Subcutaneous abdominal adipose tissue (tissue), 5 donors: Measurements from ENCODE around the gene FAM50A.

Experiments
- H3K27ac ChIP-seq: one replicate; pipeline ENCODE4 v1.7.0; 2013; ENCODE audit warnings: low read depth, mild to moderate bottlenecking, inconsistent platforms, low read length, moderate library complexity
- H3K27me3 ChIP-seq, 5 donors: one replicate each; pipeline ENCODE4 v1.7.0; 2013; ENCODE audit warnings: low read length in 5 of 5, inconsistent platforms in 1 of 5; ENCODE audit not compliant: control insufficient read depth in 5 of 5, insufficient read depth in 4 of 5
- H3K36me3 ChIP-seq, 5 donors: one replicate each; pipeline ENCODE4 v1.7.0; 2013; ENCODE audit warnings: low read length in 5 of 5; ENCODE audit not compliant: control insufficient read depth in 5 of 5, insufficient read depth in 5 of 5
- H3K4me1 ChIP-seq, 5 donors: one replicate each; pipeline ENCODE4 v1.7.0; 2013; ENCODE audit warnings: low read length in 5 of 5, mild to moderate bottlenecking in 3 of 5, moderate library complexity in 1 of 5; ENCODE audit not compliant: control insufficient read depth in 5 of 5, insufficient read depth in 5 of 5
- H3K4me3 ChIP-seq, 5 donors: one replicate each; pipeline ENCODE4 v1.7.0; 2013; ENCODE audit warnings: low read length in 5 of 5, low read depth in 1 of 5
- H3K9ac ChIP-seq, 5 donors: one replicate each; pipeline ENCODE4 v1.7.0; 2013; ENCODE audit warnings: low read length in 5 of 5, mild to moderate bottlenecking in 4 of 5, moderate library complexity in 3 of 5
- H3K9me3 ChIP-seq, 5 donors: one replicate each; pipeline ENCODE4 v1.7.0; 2013; ENCODE audit warnings: low read length in 5 of 5; ENCODE audit not compliant: control insufficient read depth in 5 of 5
- donor health status: healthy.
- donor health status: healthy.
- donor health status: healthy.
- donor health status: healthy.
- donor health status: healthy.

The FAM50A gene

DNA sequence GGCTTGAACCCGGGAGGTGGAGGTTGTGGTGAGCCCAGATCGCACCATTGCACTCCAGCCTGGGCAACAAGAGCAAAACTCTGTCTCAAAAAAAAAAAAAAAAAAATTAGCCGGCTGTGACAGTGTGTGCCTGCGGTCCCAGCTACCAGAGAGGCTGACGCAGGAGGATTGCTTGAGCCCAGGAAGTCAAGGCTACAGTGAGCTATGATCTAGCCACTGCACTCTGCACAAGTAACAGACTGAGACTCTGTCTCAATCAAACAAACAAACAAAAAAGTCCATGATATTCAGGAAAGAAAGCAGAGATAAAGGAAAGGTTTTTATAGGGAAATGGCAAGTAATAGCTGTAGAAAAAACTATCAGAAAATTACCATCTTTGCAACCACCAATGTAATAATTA, 37.3 kb downstream of the FAM50A start:
- Histone ChIP-seq H3K36me3 (peaks cover 0 to 11% (median 6%) of the 10 kb centered on the region in 5 donors), H3K27me3 (peaks cover 0 to 13% (median 6%) of the 10 kb centered on the region in 5 donors), H3K4me3 (no peak overlapping the region), H3K9ac (no peak overlapping the region), H3K27ac (no peak overlapping the region), H3K4me1 (peaks cover 0 to 30% (median 23%) of the 10 kb centered on the region in 5 donors), H3K9me3 (peaks cover 0 to 3% (median 0%) of the 10 kb centered on the region in 5 donors)

DNA sequence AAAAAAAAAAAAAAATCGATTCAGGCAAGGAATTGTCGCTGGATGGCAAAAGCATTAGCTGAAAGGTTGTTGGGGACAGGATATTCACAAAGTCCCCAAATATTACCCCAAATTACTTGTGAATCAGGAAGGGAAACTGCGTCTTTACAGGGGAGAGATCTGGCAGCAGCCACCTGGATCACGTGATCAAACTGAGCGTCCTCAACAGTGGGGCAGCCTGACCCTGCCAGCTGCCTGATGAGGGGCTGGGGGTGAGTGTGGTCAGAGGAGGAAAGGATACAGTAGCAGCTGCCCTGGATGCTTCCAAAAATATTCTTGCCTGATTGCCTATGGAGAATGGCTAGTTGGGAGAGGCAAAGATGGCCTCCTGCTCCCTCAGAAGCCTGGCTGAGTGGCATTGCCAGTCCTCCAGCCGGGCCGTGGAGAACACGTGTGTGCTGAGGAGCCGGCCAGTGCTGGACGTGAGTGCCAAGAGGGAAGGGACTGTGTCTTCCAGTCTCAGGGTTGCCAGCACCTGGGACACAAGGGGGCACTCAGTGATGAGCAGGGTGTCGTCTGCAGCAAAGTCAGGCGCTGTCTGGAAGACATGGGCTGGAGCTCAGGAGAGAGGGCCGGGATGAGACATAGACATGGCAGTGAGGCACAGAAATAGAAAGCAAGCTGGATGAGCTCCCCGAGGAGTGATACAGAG, 38.1 kb downstream of the FAM50A start:
- Histone ChIP-seq H3K27ac (no peak overlapping the region), H3K36me3 (peaks cover 0 to 11% (median 6%) of the 10 kb centered on the region in 5 donors), H3K27me3 (peaks cover 0 to 10% (median 3%) of the 10 kb centered on the region in 5 donors), H3K4me1 (peaks cover 0 to 34% (median 26%) of the 10 kb centered on the region in 5 donors), H3K9ac (no peak overlapping the region), H3K9me3 (peaks cover 0 to 3% (median 0%) of the 10 kb centered on the region in 5 donors), H3K4me3 (no peak overlapping the region)

DNA sequence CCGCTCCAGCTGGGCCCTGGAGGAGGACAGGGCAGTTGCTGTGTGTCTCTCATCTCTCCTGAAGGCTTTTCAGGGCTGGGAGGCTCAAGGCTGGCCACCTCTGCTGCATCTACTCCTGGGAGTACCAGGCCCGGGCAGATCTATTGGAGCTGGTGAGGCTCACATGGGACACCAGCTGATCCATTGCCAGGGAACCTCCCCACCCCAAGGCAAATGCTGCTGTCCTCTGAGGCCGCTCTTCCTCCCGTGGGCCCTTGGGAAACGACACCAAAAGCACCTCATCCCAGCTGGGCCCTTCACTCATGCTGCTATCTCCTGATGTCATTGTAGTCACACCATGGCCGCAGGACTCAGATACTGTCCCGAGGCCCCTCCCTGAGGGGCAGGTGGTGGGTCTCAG, 38.8 kb downstream of the FAM50A start:
- peaks cover 0 to 11% (median 5%) of the 10 kb centered on the region in 5 donors for H3K27me3 ChIP-seq
- H3K27ac ChIP-seq: no peak overlapping the region
- H3K4me1 ChIP-seq: peaks cover 0 to 40% (median 28%) of the 10 kb centered on the region in 5 donors
- H3K9me3 ChIP-seq: peaks cover 0 to 3% (median 0%) of the 10 kb centered on the region in 5 donors
- H3K36me3 ChIP-seq: peaks cover 0 to 16% (median 6%) of the 10 kb centered on the region in 5 donors
- H3K4me3 ChIP-seq: no peak overlapping the region
- H3K9ac ChIP-seq: no peak overlapping the region

DNA sequence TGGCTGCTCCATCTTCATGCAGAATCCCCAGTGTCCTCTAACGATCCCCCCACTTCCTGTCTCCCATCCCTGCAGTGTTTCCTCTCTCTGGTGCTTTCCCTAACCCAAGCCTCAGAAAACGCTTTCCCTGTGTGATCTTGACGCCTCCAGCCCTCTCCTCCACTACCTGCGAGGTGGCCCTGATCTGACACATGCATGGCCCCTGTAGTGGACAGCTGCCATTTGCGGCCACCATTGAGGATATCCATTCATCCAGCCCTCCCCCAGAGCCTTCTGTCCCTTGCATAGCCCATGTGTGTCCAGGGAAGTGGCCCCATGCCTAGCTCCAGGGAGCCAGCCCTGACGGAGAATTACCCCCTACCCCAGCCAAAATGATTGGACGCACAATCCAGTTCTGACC, 39.4 kb downstream of the FAM50A start:
- Histone ChIP-seq H3K4me1 (peaks cover 0 to 35% (median 23%) of the 10 kb centered on the region in 5 donors), H3K36me3 (peaks cover 0 to 21% (median 10%) of the 10 kb centered on the region in 5 donors), H3K27me3 (peaks cover 0 to 10% (median 5%) of the 10 kb centered on the region in 5 donors), H3K4me3 (no peak overlapping the region), H3K9ac (no peak overlapping the region), H3K9me3 (peaks cover 0 to 3% (median 0%) of the 10 kb centered on the region in 5 donors), H3K27ac (no peak overlapping the region)

DNA sequence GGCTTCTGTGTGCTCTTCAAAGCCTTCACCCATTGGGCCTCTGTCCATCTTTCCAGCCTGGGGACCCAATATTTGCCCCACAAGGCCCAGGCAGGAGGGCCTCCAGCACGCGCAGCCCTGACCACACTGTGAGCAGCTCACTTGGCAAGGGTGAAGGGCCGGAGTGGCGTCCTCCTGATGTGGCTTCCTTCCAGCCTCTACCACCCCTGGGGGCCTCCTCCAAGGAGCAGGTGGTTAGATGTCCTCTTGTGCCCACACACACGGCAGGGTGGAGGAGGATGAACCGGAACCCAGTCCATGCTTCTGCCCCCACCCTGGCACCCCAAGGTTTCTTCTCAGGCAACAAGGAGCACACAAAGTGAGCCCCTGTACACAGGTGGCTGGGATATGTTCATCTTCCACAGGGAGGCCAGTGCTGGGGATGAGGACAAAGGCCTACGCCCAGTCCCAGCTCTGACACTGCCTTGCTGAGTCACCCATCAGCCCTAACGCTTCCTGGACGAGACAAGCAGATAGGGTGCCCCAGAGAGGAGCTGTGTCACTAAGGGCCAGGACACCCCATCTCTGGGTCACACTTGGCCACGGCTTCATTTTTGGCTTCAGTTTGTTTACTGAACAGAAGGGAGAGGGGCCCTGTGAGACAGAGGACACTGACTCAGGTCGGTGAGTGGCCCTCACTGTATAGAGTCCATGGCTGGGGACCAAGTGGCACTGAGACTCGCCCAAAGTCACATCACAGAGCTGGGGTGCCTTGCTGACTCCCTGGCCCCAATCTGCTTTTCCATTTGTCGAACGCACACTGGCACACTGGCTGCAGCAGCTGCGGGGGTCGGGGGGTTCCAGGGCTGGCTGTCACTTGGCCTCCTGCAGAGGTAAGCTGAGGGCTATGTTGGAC, 40.6 kb downstream of the FAM50A start:
- Histone ChIP-seq H3K36me3 (peaks cover 0 to 26% (median 15%) of the 10 kb centered on the region in 5 donors), H3K27me3 (peaks cover 0 to 12% (median 10%) of the 10 kb centered on the region in 5 donors), H3K4me1 (peaks cover 0 to 40% (median 26%) of the 10 kb centered on the region in 5 donors), H3K9me3 (peaks cover 0 to 3% (median 0%) of the 10 kb centered on the region in 5 donors), H3K9ac (no peak overlapping the region), H3K27ac (no peak overlapping the region), H3K4me3 (no peak overlapping the region)

DNA sequence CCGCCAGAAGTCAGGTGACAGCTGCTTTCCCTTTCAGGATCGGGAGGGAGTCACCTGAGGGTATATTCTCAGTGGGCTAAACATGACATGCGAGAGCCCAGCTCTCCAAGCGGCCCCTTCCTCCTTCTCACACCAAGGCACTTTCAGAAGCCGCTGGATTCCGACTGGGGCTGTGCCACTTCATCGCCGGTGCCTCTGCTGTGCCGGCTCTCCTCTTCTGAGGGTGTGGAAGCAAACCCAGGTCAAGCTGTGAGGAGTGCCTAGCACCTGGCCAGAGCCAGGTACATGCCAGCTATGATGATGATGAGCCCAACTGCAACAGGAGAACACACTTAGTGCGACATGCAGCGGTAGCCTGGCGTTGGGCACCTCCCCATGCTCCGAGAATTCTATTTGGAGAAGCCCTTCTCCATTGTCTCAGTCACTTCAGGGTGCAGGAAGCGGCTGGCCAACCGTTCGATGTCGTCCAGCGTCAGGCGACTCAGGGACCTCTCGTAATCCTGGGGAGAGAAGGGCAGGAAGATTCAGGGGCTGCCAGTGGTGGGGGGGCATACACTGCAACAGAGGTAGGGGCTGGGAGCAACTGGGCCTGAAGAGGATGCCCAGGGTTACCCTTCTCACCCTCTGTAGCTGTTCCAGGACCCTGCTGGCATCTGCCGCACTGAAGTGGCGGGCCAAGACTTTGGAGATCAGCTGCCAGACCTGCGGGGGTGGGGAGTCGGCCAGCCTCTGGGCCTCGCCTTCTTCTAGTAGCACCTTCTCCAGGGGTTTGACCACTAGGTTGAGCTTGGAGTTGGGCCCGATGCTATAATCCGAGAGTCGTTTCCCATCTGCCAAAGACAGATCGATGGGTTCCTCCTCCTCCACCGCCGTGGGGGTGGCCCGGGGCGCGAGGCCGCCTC, 41.5 kb downstream of the FAM50A start:
- Histone ChIP-seq H3K4me1 (peaks cover 0 to 45% (median 31%) of the 10 kb centered on the region in 5 donors), H3K9me3 (peaks cover 0 to 3% (median 0%) of the 10 kb centered on the region in 5 donors), H3K36me3 (peaks cover 0 to 26% (median 15%) of the 10 kb centered on the region in 5 donors), H3K9ac (peak overlapping the region in 3 of 5 donors; percentile 23 to 46 (median 43)), H3K27ac (peak overlapping the region; percentile 37), H3K4me3 (peak overlapping the region in 4 of 5 donors; percentile 50 to 68 (median 58)), H3K27me3 (peaks cover 0 to 12% (median 12%) of the 10 kb centered on the region in 5 donors)

DNA sequence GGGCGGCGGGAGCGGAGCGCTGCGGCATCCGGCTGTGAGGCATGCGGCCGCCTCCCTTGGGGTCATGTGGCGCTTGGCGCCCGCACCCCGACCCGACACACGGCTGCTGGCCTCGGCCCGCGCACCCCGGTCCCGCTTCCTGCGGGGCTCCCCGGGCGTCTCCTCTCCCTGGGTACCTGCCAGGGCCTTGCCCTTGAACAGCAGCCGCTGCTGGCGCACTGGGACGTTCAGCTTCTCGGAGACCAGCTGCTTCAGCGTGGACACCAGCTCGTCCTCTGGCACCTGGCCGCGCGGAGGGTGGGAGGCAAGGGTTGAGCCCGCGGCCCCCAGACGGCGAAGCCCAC, 42.1 kb downstream of the FAM50A start:
- Histone ChIP-seq H3K27ac (peak overlapping the region; percentile 37), H3K27me3 (peaks cover 0 to 12% (median 12%) of the 10 kb centered on the region in 5 donors), H3K9ac (peak overlapping the region in 3 of 5 donors; percentile 43 to 46 (median 43)), H3K9me3 (peaks cover 0 to 3% (median 0%) of the 10 kb centered on the region in 5 donors), H3K36me3 (peaks cover 0 to 26% (median 15%) of the 10 kb centered on the region in 5 donors), H3K4me3 (peak overlapping the region in 4 of 5 donors; percentile 50 to 68 (median 58)), H3K4me1 (peaks cover 0 to 46% (median 31%) of the 10 kb centered on the region in 5 donors)

DNA sequence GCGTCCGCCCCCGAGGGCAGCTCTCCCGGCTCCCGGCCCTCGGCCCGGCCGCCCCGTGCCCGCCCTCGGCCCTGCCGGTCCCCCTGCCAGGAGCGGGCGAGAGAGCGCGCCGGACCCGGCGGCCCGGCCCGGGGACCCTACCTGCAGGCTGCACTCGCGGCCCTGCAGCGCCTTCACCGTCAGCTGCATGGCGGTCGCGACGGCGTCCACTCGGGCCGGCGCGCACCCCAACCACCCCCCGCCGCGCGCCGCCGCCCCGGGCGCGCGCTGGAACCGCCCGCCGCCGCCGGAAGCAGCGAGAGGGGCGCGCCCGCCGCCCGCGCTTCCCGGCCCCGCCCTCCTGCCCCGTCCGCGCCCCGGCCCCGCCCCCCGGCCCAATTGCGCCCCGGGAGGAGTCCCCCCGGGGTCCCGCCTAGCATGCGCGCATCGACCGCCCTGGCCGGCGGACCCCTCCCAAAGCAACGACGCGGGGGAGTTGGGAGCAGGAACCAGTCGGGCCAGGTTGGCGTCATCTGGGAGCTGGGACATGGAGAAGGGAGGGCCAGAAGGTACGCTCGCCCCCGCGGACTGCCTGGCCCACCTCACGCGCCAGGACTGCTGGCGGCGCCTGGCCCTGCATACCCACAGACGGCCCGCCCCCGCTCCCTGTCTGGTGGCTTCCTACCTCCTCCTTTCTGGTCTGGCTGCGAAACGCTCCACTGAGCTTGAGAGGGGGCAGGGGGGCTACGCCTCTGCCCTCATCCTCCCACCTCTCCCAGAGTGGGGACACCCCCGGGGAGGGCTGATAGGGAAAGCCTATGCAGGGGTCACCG, 42.7 kb downstream of the FAM50A start, which contains the start of gene UBL4A:
TSS of gene UBL4A (minus strand) at position 220 of the 812 bp plus-strand sequence. CDS start at position 189, 31 bp downstream.
- Histone ChIP-seq H3K4me1 (peaks cover 0 to 50% (median 31%) of the 10 kb centered on the region in 5 donors), H3K36me3 (peaks cover 0 to 26% (median 15%) of the 10 kb centered on the region in 5 donors), H3K9me3 (peaks cover 0 to 3% (median 0%) of the 10 kb centered on the region in 5 donors), H3K9ac (peak within 1 kb of the TSS in 3 of 5 donors; percentile 43 to 46 (median 43)), H3K27ac (peak within 1 kb of the TSS; percentile 41), H3K27me3 (peaks cover 0 to 12% (median 12%) of the 10 kb centered on the region in 5 donors), H3K4me3 (peak within 1 kb of the TSS in 4 of 5 donors; percentile 50 to 68 (median 58))
